Mucosa of rectum (tissue), 2 donors: Measurements from ENCODE around the gene UQCRHL.

Source experiments
- H3K27ac ChIP-seq, 2 donors: one replicate each; pipeline ENCODE4 v1.7.0; 2013; ENCODE audit warnings: inconsistent platforms in 2 of 2, low read depth in 2 of 2, low read length in 2 of 2
- H3K27me3 ChIP-seq, 2 donors: one replicate each; pipeline ENCODE4 v1.7.0; 2013; ENCODE audit warnings: low read length in 2 of 2; ENCODE audit not compliant: control insufficient read depth in 2 of 2, insufficient read depth in 2 of 2
- H3K36me3 ChIP-seq, 2 donors: one replicate each; pipeline ENCODE4 v1.7.0; 2013; ENCODE audit warnings: low read length in 2 of 2; ENCODE audit not compliant: control insufficient read depth in 2 of 2, insufficient read depth in 2 of 2
- H3K4me1 ChIP-seq, 2 donors: one replicate each; pipeline ENCODE4 v1.7.0; 2013; ENCODE audit warnings: low read length in 2 of 2, mild to moderate bottlenecking in 1 of 2; ENCODE audit not compliant: control insufficient read depth in 2 of 2, insufficient read depth in 2 of 2
- H3K4me3 ChIP-seq, 2 donors: one replicate each; pipeline ENCODE4 v1.7.0; 2013; ENCODE audit warnings: low read length in 2 of 2
- H3K9ac ChIP-seq, 2 donors: one replicate each; pipeline ENCODE4 v1.7.0; 2013; ENCODE audit warnings: low read length in 2 of 2, low read depth in 1 of 2, mild to moderate bottlenecking in 1 of 2
- H3K9me3 ChIP-seq, 2 donors: one replicate each; pipeline ENCODE4 v1.7.0; 2013; ENCODE audit warnings: low read length in 2 of 2; ENCODE audit not compliant: control insufficient read depth in 2 of 2
- donor health status: healthy.
- donor health status: Normal muscosa, but diverticular disease.

The UQCRHL gene

DNA sequence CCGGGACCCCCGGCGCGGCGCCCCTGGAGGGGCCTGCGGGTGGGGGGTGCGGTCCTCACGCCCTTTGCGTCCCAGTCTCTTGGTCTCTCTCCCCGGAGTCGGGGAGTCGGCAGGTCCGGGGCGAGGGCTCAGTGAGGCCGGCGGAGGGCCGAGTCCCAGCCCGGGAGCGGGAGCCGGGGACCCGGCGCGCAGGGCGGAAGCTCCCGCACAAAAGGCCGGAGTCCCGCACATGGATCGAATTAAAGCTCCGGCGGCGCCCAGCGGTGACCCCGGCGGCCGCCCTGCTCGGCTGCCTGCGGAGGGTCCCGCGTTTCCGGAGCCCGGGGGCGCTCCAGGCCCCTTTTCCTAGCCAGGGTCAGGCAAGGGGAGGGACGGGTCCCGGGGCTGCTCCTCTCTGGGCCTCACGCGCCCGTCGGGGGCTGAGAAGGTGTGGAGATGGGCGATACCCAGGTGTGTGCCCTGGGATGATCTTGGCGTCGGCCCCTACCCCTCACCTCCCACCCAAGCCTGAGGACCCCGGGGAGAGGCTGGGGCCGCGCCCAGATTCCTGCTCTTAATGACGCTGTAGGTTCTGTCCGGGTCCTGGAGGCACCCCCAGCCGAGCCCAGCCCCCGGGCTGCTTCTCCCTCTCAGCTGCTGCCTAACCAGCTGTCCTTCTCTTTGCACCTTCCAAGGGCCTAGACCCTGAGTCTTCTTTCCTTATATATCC lies 48.3 kb downstream of the UQCRHL start:
- H3K27ac ChIP-seq = peak overlapping the region; percentile 56 to 74
- no peaks in the 10 kb centered on the region for H3K9me3 ChIP-seq
- H3K36me3 ChIP-seq = peaks cover 0 to 6% of the 10 kb centered on the region in 2 donors
- peak overlapping the region; percentile 65 to 78 for H3K9ac ChIP-seq
- H3K4me1 ChIP-seq = peaks cover 29 to 53% of the 10 kb centered on the region in 2 donors
- H3K4me3 ChIP-seq = peak overlapping the region; percentile 48 to 66
- peaks cover 0 to 4% of the 10 kb centered on the region in 2 donors for H3K27me3 ChIP-seq

- peaks cover 0 to 4% of the 10 kb centered on the region in 2 donors for H3K27me3 ChIP-seq
- peaks cover 0 to 6% of the 10 kb centered on the region in 2 donors for H3K36me3 ChIP-seq
- H3K9ac ChIP-seq = peak within 1 kb of the TSS; percentile 90 to 95
- peaks cover 25 to 49% of the 10 kb centered on the region in 2 donors for H3K4me1 ChIP-seq
- peak within 1 kb of the TSS; percentile 75 to 82 for H3K4me3 ChIP-seq
- peak within 1 kb of the TSS; percentile 89 to 91 for H3K27ac ChIP-seq
- H3K9me3 ChIP-seq = no peaks in the 10 kb centered on the region
Observed at GRCh38 chr1:15758343-15758931, 49.0 kb downstream of the UQCRHL start, which contains the start of gene FBLIM1. FBLIM1 (plus strand) TSS chr1:15758795; CDS start chr1:15764984, 6,189 bp downstream.

DNA sequence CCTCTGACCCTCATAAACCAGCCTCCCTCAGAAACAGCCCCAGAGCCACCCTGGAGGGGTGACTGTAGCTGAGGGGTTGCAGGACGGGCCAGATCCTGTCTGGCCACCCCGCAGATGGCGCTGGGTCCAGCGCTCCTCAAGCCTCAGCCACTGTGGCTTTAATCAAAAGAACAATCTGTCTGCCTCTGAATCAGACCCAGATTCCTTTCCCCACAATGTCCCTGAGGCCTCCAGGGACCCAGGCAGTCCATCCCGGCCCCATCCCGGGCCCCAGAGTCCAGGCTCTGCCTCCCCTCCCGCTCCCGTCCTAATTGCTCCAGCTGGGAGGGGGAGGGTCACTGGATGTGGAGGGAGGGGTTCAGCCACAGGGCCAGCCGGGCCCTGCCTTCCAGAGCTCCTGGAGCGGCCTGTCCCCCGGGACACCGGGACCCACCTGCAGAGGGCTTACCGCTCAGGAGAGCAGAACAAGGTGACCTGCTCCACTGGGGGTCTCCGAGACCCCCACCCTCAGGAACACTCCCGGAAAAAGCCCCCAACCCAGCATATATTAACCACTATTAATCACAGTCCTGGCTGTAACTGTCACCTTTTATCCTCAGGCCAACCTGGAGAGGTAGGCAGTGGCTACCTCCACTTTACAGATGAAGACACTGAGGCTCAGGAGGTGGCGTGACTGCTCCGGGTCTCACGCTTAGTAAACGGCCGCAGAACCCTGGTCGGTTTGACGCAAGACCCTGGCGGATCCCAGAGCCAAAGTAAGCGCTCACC lies 49.7 kb downstream of the UQCRHL start:
- peak overlapping the region; percentile 90 to 95 for H3K9ac ChIP-seq
- peaks cover 25 to 49% of the 10 kb centered on the region in 2 donors for H3K4me1 ChIP-seq
- H3K36me3 ChIP-seq = peaks cover 0 to 6% of the 10 kb centered on the region in 2 donors
- H3K4me3 ChIP-seq = peak overlapping the region; percentile 75 to 82
- H3K27me3 ChIP-seq = peaks cover 0 to 4% of the 10 kb centered on the region in 2 donors
- H3K27ac ChIP-seq = peak overlapping the region; percentile 89 to 91
- H3K9me3 ChIP-seq = no peaks in the 10 kb centered on the region
